GM06990 (cell line): ENCODE measurements around the gene RAB31.

Experiments used
- DNase-seq: peaks from one replicate; pipeline ENCODE4 v3.0.0-alpha.2; 2011; ENCODE audit not compliant: insufficient read length; ENCODE audit errors: extremely low read depth
- H3K27me3 ChIP-seq: replicated peaks from 2 replicates; pipeline ENCODE4 v1.6.0; 2011; ENCODE audit warnings: low read length; ENCODE audit not compliant: control insufficient read depth, insufficient read depth
- H3K36me3 ChIP-seq: 2 replicates; pipeline ENCODE4 v1.5.1; 2011; ENCODE audit warnings: low read length; ENCODE audit not compliant: control insufficient read depth, insufficient read depth
- H3K4me3 ChIP-seq: replicated peaks from 2 replicates; pipeline ENCODE4 v1.5.1; 2011; ENCODE audit warnings: low read depth, mild to moderate bottlenecking, control low read depth, low read length
- TF ChIP-seq, protein P1 (sequence below): IDR thresholded peaks from 2 replicates; pipeline ENCODE4 v1.5.1; 2011; ENCODE audit warnings: low read length, control low read depth, mild to moderate bottlenecking, inconsistent platforms; ENCODE audit not compliant: insufficient read depth, poor library complexity, severe bottlenecking

RAB31 gene

DNA sequence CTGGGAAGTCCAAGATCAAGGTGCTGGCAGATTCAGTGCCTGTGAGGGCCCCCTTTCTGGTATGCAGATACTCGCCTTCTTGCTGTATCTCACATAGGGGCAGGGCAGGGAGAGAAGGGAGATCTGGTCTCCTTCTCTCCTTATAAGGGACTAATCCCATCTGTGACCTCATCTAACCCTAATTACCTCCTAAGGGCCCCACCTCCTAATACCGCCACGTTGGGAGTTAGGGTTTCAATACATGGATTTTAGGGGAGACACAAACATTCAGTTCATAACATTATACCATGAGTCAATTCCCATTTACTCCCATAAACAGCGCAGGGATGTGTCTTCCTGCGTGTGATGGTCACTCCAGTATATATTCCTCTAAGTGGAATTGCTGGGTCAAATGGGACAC is 103.9 kb downstream of the RAB31 start:
- DNase-seq = no peak
- no peak overlapping the region for H3K4me3 ChIP-seq

DNA sequence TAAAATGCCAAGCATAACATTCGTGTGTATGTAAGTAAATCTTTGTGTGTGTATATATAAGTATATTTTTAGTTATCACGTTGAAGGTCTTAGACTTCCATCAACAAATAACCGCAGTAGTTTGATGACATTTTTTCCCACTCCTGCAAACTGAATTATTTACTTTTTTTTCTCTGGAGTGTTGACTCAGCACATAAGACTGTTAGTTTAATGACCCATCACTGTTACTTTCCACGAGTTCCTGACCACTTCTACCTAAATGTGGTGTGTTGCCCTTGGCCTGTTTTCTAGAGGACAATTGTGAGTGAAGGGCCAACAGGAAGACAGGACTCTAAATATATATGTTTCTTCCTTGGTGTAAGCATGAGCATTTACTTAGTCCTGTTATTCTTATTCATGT is 106.3 kb downstream of the RAB31 start:
- TF ChIP-seq, protein P1, sequence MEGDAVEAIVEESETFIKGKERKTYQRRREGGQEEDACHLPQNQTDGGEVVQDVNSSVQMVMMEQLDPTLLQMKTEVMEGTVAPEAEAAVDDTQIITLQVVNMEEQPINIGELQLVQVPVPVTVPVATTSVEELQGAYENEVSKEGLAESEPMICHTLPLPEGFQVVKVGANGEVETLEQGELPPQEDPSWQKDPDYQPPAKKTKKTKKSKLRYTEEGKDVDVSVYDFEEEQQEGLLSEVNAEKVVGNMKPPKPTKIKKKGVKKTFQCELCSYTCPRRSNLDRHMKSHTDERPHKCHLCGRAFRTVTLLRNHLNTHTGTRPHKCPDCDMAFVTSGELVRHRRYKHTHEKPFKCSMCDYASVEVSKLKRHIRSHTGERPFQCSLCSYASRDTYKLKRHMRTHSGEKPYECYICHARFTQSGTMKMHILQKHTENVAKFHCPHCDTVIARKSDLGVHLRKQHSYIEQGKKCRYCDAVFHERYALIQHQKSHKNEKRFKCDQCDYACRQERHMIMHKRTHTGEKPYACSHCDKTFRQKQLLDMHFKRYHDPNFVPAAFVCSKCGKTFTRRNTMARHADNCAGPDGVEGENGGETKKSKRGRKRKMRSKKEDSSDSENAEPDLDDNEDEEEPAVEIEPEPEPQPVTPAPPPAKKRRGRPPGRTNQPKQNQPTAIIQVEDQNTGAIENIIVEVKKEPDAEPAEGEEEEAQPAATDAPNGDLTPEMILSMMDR = no peak
- no peak overlapping the region for H3K4me3 ChIP-seq
- no peak for DNase-seq

More for the DNA sequence above, 103.9 kb downstream of the RAB31 start:
- Histone ChIP-seq H3K36me3 (no peaks in the 10 kb centered on the region; the same call in 1 of the 2 replicates), H3K27me3 (no peaks in the 10 kb centered on the region)
- TF ChIP-seq, protein P1 = no peak

DNA sequence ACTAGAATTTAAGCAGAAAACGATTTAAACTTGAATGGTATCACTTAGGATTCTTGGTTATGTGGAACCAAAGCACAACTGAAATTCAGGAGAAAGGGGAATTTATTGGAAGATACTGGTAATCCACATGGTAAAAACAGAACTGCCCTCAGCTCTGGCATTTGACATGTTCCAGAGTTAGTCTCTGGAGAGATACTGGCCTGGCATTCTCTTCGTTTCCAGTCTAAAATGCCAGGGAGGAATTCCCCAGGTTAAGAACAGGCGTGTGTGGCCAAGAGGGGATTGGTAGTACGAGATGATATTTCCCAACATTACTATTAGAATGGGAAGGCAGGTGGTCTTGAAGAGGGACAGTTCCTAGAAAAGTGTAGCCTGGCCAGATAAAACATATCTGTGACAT is 109.2 kb downstream of the RAB31 start:
- Histone ChIP-seq H3K4me3 (no peak overlapping the region), H3K27me3 (no peaks in the 10 kb centered on the region), H3K36me3 (peaks cover 2% of the 10 kb centered on the region; the same call in 1 of the 2 replicates)
- DNase-seq = no peak
- TF ChIP-seq, protein P1 = no peak

More for the DNA sequence above, 106.3 kb downstream of the RAB31 start:
- H3K36me3 ChIP-seq = peaks cover 2% of the 10 kb centered on the region; the same call in 1 of the 2 replicates
- no peaks in the 10 kb centered on the region for H3K27me3 ChIP-seq

DNA sequence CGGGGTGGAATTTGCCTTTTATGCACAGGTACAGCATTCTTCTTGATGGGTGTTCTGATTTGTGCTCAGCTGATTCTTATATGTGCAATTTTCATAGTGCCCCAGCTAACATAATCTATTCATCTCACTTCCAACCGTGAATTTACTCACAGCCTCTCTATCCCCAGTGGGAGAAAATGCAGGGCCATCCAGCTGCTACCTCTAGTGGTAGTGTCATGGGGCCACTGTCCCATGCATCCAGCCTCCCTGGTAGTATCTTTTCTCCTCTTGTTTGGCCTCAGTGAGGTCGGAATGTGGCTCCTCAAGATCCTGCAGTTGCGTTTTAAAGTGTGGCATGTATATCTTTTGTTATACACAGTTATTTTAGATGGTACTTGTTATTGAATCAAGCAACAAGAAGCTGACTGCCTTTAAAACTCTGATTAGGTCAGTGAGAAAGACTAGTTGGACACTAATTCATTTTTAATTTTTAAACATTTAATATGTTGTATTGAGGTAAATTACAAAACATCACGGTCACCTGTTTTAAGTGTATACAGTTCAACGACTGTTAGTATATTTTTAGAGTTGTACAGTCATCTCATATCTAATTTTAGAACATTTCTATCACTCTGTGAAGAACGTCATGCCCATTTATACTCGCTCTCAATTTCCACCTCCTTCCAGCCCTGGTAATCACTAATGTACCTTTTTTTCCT is 109.8 kb downstream of the RAB31 start:
- no peak overlapping the region for H3K4me3 ChIP-seq
- H3K36me3 ChIP-seq = peaks cover 2% of the 10 kb centered on the region; the same call in 1 of the 2 replicates
- H3K27me3 ChIP-seq = no peaks in the 10 kb centered on the region
- TF ChIP-seq, protein P1 = no peak
- DNase-seq = no peak

DNA sequence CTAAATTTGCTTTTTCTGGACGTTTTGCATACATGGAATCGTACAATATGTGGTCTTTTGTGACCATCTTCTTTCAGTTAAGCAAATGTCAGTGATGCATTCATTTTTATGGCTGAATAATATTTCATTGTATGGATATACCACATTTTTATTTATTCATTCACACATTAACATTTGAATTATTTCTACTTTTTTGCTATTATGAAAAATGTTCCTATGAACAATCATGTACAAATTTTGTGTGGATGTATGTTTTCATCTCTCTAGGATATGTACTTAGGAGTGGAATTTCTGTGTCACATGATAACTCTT is 110.3 kb downstream of the RAB31 start:
- DNase-seq = no peak
- TF ChIP-seq, protein P1 = no peak
- Histone ChIP-seq H3K36me3 (peaks cover 2% of the 10 kb centered on the region; the same call in 1 of the 2 replicates), H3K4me3 (no peak overlapping the region), H3K27me3 (no peaks in the 10 kb centered on the region)
